MM.1S (cell line): ENCODE measurements around the gene IL23R.

Experiments
- EZH2 ChIP-seq: fragments of 300-600 bp; sonication (generic); optimal IDR thresholded peaks from 2 replicates; pipeline ENCODE3; 2017; ENCODE audit warnings: low read depth, mild to moderate bottlenecking, antibody characterized with exemption, low read length, mixed read lengths
- TF ChIP-seq, protein P1 (sequence below): fragments of 300-600 bp; sonication (generic); IDR thresholded peaks from 2 replicates; pipeline ENCODE4 v1.5.1; 2016; ENCODE audit warnings: antibody characterized with exemption, low read length, mixed read lengths

- TF ChIP-seq, protein P1, sequence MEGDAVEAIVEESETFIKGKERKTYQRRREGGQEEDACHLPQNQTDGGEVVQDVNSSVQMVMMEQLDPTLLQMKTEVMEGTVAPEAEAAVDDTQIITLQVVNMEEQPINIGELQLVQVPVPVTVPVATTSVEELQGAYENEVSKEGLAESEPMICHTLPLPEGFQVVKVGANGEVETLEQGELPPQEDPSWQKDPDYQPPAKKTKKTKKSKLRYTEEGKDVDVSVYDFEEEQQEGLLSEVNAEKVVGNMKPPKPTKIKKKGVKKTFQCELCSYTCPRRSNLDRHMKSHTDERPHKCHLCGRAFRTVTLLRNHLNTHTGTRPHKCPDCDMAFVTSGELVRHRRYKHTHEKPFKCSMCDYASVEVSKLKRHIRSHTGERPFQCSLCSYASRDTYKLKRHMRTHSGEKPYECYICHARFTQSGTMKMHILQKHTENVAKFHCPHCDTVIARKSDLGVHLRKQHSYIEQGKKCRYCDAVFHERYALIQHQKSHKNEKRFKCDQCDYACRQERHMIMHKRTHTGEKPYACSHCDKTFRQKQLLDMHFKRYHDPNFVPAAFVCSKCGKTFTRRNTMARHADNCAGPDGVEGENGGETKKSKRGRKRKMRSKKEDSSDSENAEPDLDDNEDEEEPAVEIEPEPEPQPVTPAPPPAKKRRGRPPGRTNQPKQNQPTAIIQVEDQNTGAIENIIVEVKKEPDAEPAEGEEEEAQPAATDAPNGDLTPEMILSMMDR = no peak
- TF ChIP-seq EZH2 = no peak
These were observed 20.2 kb upstream of the IL23R start for GRCh38 chr1:67146101-67146500.
